ENCODE results near the gene KRTAP2-3. TPM values are rescaled to one million over a fixed set of nuclear protein-coding genes. Genes with fewer than 3 reads are reported as not detected.

Gene KRTAP2-3
- polyA plus RNA-seq, 1 donor from 2014 or later: not detected

GRCh38 chr17:41029633-41030245 lies 30.2 kb downstream of the KRTAP2-3 start, which contains the start of gene KRTAP1-4:
Gene KRTAP1-4, minus strand, starts transcription at chr17:41030195. Its CDS starts 117 bp downstream, at chr17:41030078.
- H3K9me2 ChIP-seq (ENCODE audit: insufficient read depth, low read length): no peaks in the 10 kb centered on the region
- H4K20me1 ChIP-seq (ENCODE audit: insufficient read depth): no peaks in the 10 kb centered on the region
- no peaks in the 10 kb centered on the region for H3K27me3 ChIP-seq (ENCODE audit: insufficient read depth, low read depth, low read length)
- H3K4me2 ChIP-seq (ENCODE audit: low read length): no peak within 1 kb of the TSS
- TF ChIP-seq POLR2AphosphoS5 (IDR thresholded peaks at IDR 0.05): no peak
- TF ChIP-seq MXI1 (conservative IDR thresholded peaks at IDR 0.05; ENCODE audit: poor library complexity, severe bottlenecking): no peak
- TF ChIP-seq REST (IDR thresholded peaks at IDR 0.05; ENCODE audit: borderline replicate concordance): no peak
- no peak for TF ChIP-seq SMC3 (conservative IDR thresholded peaks at IDR 0.05; ENCODE audit: poor library complexity)
- no peak for TF ChIP-seq CTCF (IDR thresholded peaks at IDR 0.05; ENCODE audit: poor library complexity, severe bottlenecking)
- TF ChIP-seq RAD21 (conservative IDR thresholded peaks at IDR 0.05): no peak
- TF ChIP-seq EZH2 (IDR thresholded peaks at IDR 0.05; ENCODE audit: borderline replicate concordance, insufficient read depth, low read length, poor library complexity, severe bottlenecking): no peak
- TF ChIP-seq TAF1 (IDR thresholded peaks at IDR 0.05; ENCODE audit: low read depth): no peak
- no peak for TF ChIP-seq EP300 (conservative IDR thresholded peaks at IDR 0.05; ENCODE audit: poor library complexity, severe bottlenecking)
- H3K4me3 ChIP-seq (ENCODE audit: low read length): no peak within 1 kb of the TSS
- no peak within 1 kb of the TSS for H3K27ac ChIP-seq (ENCODE audit: low read length)
- no peak within 1 kb of the TSS for H2AFZ ChIP-seq (ENCODE audit: low read depth, low read length)
- no peak within 1 kb of the TSS for H3K9ac ChIP-seq (ENCODE audit: low read length)
- H3K36me3 ChIP-seq (ENCODE audit: insufficient read depth, low read length): no peaks in the 10 kb centered on the region
- no peaks in the 10 kb centered on the region for H3K79me2 ChIP-seq (replicated peaks; ENCODE audit: insufficient read depth, low read length)
- no peaks in the 10 kb centered on the region for H3F3A ChIP-seq (ENCODE audit: insufficient read depth, low read length, poor library complexity, severe bottlenecking)
- no peaks in the 10 kb centered on the region for H3K9me3 ChIP-seq (ENCODE audit: low read length)

- H3K27me3 ChIP-seq (ENCODE audit: insufficient read depth, low read depth, low read length): no peaks in the 10 kb centered on the region
- no peak within 1 kb of the TSS for H3K27ac ChIP-seq (ENCODE audit: low read length)
- no peaks in the 10 kb centered on the region for H3K9me2 ChIP-seq (ENCODE audit: insufficient read depth, low read length)
- TF ChIP-seq CTCF (IDR thresholded peaks at IDR 0.05; ENCODE audit: poor library complexity, severe bottlenecking): no peak
- H3K79me2 ChIP-seq (replicated peaks; ENCODE audit: insufficient read depth, low read length): no peaks in the 10 kb centered on the region
- H2AFZ ChIP-seq (ENCODE audit: low read depth, low read length): no peak within 1 kb of the TSS
- no peak within 1 kb of the TSS for H3K4me3 ChIP-seq (ENCODE audit: low read length)
- no peak within 1 kb of the TSS for H3K9ac ChIP-seq (ENCODE audit: low read length)
- no peak within 1 kb of the TSS for H3K4me2 ChIP-seq (ENCODE audit: low read length)
- H4K20me1 ChIP-seq (ENCODE audit: insufficient read depth): no peaks in the 10 kb centered on the region
- no peaks in the 10 kb centered on the region for H3K9me3 ChIP-seq (ENCODE audit: low read length)
- no peaks in the 10 kb centered on the region for H3F3A ChIP-seq (ENCODE audit: insufficient read depth, low read length, poor library complexity, severe bottlenecking)
- H3K36me3 ChIP-seq (ENCODE audit: insufficient read depth, low read length): no peaks in the 10 kb centered on the region
Measured at GRCh38 chr17:41026715-41027471, 33.0 kb downstream of the KRTAP2-3 start, which contains the start of gene KRTAP1-5. Gene KRTAP1-5, minus strand, starts transcription at chr17:41027208. Its CDS starts 53 bp downstream, at chr17:41027155.
